ENCODE results near the gene NFIC.

The NFIC gene

DNA sequence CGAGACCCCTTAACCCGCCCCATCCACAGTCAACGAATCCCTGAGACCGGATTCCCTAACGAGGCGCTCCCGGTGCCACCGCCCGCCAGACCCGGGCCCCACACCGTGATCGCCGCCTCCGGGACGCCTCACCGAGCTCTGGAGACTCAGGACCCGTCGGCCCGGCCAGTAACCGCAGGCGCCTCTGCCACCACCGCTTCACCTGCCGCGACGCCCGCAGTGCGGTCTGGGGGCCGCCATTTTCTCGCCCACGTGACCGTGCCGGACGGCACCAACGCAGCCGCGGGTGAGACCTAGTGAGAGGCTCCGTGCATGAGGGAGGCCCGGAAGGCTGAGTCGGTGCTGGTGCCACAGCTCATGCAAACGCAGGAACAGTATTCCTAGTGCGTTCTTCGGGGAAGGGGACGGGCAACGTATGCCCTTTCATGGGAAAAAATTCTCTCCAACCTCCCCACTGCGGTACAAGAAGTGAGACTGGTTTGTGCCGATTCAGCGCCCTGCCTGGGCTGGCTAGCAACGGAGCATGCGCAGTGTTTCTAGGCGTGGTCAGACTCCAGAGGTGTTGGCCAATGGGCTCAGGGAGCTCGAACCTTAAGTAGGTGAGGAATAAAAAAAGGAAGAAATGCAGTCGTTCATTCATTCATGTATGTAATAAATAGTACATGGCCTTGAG is 134.2 kb downstream of the NFIC start, which contains the start of gene DOHH:
Gene DOHH (minus strand): TSS at position 246 of the 673 bp plus-strand sequence. CDS start 3,860 bp downstream, outside the sequence.
- H3K36me3 ChIP-seq = peaks cover 10% of the 10 kb centered on the region
- H3K27ac ChIP-seq = peak within 1 kb of the TSS; percentile 100
- H3K9me3 ChIP-seq (ENCODE audit: severe bottlenecking) = no peaks in the 10 kb centered on the region
- H3K27me3 ChIP-seq (ENCODE audit: insufficient read depth, low read depth, severe bottlenecking) = no peaks in the 10 kb centered on the region
- DNase-seq = peak; percentile 97
- H3K4me3 ChIP-seq (ENCODE audit: low read depth, low read length) = peak within 1 kb of the TSS; percentile 73
- TF ChIP-seq, protein P1, sequence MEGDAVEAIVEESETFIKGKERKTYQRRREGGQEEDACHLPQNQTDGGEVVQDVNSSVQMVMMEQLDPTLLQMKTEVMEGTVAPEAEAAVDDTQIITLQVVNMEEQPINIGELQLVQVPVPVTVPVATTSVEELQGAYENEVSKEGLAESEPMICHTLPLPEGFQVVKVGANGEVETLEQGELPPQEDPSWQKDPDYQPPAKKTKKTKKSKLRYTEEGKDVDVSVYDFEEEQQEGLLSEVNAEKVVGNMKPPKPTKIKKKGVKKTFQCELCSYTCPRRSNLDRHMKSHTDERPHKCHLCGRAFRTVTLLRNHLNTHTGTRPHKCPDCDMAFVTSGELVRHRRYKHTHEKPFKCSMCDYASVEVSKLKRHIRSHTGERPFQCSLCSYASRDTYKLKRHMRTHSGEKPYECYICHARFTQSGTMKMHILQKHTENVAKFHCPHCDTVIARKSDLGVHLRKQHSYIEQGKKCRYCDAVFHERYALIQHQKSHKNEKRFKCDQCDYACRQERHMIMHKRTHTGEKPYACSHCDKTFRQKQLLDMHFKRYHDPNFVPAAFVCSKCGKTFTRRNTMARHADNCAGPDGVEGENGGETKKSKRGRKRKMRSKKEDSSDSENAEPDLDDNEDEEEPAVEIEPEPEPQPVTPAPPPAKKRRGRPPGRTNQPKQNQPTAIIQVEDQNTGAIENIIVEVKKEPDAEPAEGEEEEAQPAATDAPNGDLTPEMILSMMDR (IDR thresholded peaks at IDR 0.05; ENCODE audit: low read depth, low read length) = no peak

DNA sequence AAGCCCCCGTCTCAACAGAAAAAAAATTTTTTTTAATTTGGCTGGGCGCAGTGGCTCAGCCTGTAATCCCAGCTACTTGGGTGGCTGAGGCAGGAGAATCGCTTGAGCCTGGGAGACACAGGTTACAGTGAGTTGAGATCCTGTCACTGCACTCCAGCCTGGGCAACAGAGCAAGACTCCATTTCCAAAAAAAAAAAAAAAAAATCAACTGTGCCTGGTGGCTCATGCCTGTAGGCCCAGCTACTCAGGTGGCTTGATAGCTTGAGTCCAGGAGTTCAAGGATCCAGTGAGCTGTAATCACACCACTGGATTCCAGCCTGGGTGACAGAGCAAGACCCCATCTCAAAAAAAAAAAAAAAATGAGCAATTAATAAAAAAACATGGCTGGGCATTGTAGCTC is 135.4 kb downstream of the NFIC start:
- Histone ChIP-seq H3K4me3 (ENCODE audit: low read depth, low read length) (no peak overlapping the region), H3K27ac (no peak overlapping the region), H3K9me3 (ENCODE audit: severe bottlenecking) (no peaks in the 10 kb centered on the region), H3K27me3 (ENCODE audit: insufficient read depth, low read depth, severe bottlenecking) (no peaks in the 10 kb centered on the region), H3K36me3 (no peaks in the 10 kb centered on the region)
- TF ChIP-seq, protein P1 (IDR thresholded peaks at IDR 0.05; ENCODE audit: low read depth, low read length) = no peak
- no peak for DNase-seq

DNA sequence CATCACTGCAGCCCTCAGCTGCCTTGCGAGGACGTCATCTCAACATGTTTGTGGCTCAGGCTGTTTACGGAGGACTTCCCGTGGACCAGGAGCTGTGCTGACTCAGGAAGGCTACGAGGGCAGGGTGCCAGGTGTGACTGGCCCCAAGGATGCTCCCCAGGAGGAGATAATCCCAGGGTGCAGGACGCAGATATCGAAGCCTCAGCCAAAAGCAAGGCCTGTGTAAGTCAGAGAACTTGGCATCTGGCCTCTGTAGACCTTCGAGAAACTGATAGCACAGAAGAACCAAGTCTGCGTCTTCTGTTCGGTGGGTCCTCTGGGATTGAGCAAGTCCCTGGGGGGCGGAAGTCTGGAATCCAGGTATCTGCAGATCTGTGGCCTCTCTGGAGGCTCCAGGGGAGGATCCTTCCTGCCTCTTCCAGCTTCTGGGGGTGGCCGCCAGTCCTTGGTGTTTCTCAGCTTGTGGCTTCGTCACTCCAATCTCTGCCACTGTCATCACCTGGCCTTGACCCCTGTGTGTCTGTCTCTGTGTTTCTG is 136.7 kb downstream of the NFIC start:
- TF ChIP-seq, protein P1 (IDR thresholded peaks at IDR 0.05; ENCODE audit: low read depth, low read length) = no peak
- Histone ChIP-seq H3K27me3 (ENCODE audit: insufficient read depth, low read depth, severe bottlenecking) (no peaks in the 10 kb centered on the region), H3K9me3 (ENCODE audit: severe bottlenecking) (no peaks in the 10 kb centered on the region), H3K36me3 (peaks cover 4% of the 10 kb centered on the region), H3K27ac (no peak overlapping the region), H3K4me3 (ENCODE audit: low read depth, low read length) (no peak overlapping the region)
- DNase-seq = no peak

DNA sequence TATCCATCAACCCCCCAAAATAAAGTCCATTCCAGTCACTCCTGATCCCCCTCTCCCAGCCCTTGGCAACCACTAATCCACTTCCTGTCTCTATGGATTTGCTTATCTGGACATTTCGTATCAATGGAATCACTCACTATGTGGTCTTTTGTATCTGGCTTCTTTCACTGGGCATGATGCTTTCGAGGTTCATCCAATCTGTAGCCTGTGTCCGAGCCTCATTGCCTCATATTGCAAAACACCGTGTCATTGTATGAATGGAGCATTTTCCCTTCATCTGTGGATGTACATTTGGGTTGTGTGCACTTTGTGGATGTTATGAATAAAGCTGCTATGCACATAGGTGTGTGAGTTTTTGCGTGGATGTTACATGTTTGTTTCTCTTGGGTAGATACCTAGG is 138.4 kb downstream of the NFIC start:
- H3K27ac ChIP-seq = peak overlapping the region; percentile 89; the same call in 1 of the 2 replicates
- DNase-seq = no peak
- TF ChIP-seq, protein P1 (IDR thresholded peaks at IDR 0.05; ENCODE audit: low read depth, low read length) = no peak
- H3K4me3 ChIP-seq (ENCODE audit: low read depth, low read length) = no peak overlapping the region
- no peaks in the 10 kb centered on the region for H3K27me3 ChIP-seq (ENCODE audit: insufficient read depth, low read depth, severe bottlenecking)
- H3K9me3 ChIP-seq (ENCODE audit: severe bottlenecking) = no peaks in the 10 kb centered on the region
- H3K36me3 ChIP-seq = peaks cover 20% of the 10 kb centered on the region

DNA sequence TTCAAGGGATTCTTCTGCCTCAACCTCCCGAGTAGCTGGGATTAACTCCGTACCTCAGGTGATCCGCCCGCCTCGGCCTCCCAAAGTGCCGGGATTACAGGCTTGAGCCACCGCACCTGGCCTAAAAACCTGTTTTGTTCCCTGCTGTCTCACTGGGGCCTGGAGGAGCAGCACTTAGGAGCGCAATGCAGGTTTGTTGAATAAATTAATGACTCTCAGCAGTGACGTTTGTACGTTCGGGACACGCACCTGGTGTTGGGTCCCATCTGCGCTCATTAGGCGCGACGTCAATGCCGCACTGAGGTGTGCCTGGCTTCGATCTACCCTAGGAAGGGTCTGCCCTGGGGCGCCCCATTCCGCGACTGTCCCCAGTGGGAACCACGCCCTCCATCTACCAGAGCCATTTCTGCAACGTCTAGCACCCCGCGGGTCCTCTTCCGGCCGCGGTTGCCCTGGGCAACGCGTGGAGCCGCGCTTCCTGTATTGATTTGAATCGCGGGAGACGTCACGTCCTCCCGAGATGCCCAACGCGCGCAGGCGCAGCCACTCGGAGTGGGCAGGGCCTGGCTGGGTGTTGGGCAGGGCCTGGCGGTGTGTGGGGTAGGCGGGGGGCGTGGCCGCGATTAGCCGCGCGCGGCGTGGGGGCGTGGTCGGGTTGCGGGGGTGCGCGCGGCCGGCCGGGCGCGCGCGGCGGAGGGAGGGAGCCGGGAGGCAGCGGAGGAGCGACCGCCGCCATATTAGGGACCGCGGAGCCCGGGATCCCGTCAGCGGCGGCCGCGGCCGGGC is 139.4 kb downstream of the NFIC start, which contains the start of gene FZR1:
Gene FZR1 (plus strand): TSS at position 714 of the 786 bp plus-strand sequence. CDS start 16,679 bp downstream, outside the sequence.
- TF ChIP-seq, protein P1 (IDR thresholded peaks at IDR 0.05; ENCODE audit: low read depth, low read length) = no peak
- no peaks in the 10 kb centered on the region for H3K27me3 ChIP-seq (ENCODE audit: insufficient read depth, low read depth, severe bottlenecking)
- H3K27ac ChIP-seq = peak within 1 kb of the TSS; percentile 89
- H3K36me3 ChIP-seq = peaks cover 31% of the 10 kb centered on the region
- peak; percentile 99 for DNase-seq
- H3K4me3 ChIP-seq (ENCODE audit: low read depth, low read length) = peak within 1 kb of the TSS; percentile 79
- H3K9me3 ChIP-seq (ENCODE audit: severe bottlenecking) = no peaks in the 10 kb centered on the region

Measured in WERI-Rb-1 (cell line).